GM12873 (cell line): ENCODE results near the gene SMC1B.
A peak's percentile ranks its signal among the peaks of the same experiment; 100 is the strongest.

Experiments used
- TF ChIP-seq, protein P1 (sequence below): IDR thresholded peaks from 2 replicates; pipeline ENCODE4 v1.5.1; 2012; ENCODE audit warnings: low read depth, mild to moderate bottlenecking, moderate library complexity, low read length, control low read depth; ENCODE audit not compliant: insufficient read depth; ENCODE audit errors: missing control alignments

SMC1B gene

GRCh38 chr22:45407793-45408192, 5.6 kb downstream of the SMC1B start:
- TF ChIP-seq, protein P1, sequence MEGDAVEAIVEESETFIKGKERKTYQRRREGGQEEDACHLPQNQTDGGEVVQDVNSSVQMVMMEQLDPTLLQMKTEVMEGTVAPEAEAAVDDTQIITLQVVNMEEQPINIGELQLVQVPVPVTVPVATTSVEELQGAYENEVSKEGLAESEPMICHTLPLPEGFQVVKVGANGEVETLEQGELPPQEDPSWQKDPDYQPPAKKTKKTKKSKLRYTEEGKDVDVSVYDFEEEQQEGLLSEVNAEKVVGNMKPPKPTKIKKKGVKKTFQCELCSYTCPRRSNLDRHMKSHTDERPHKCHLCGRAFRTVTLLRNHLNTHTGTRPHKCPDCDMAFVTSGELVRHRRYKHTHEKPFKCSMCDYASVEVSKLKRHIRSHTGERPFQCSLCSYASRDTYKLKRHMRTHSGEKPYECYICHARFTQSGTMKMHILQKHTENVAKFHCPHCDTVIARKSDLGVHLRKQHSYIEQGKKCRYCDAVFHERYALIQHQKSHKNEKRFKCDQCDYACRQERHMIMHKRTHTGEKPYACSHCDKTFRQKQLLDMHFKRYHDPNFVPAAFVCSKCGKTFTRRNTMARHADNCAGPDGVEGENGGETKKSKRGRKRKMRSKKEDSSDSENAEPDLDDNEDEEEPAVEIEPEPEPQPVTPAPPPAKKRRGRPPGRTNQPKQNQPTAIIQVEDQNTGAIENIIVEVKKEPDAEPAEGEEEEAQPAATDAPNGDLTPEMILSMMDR = no peak

DNA sequence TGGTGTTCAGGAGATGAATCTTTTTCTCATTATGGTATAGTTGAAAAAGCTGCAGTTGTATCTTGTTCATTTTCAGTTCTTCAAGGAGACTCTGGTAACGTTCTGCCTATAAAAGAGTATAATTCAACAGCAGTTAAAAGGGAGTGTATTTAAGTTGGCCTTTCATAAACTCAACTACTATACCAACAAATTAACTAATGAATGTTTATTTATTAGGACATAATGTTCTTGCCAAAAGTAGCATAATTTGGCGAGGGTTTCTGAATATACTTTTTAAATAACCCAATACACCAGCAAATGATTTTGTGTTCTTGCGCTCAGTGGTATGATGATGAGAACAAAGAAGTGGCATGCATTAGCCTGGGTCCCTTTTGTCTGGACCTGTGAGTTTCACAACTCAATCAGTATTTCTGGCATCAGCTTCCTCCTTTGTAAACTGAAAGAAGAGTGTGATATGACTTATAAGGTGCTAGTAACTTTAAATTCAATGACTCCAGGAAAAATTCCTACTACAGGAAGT, 10.9 kb downstream of the SMC1B start:
- TF ChIP-seq, protein P1 = no peak

- TF ChIP-seq, protein P1 = no peak
Observed at GRCh38 chr22:45399712-45400445, 13.5 kb downstream of the SMC1B start.

- TF ChIP-seq, protein P1 = no peak
Observed at GRCh38 chr22:45398214-45398613, 15.2 kb downstream of the SMC1B start.

GRCh38 chr22:45397806-45398205, 15.6 kb downstream of the SMC1B start:
- TF ChIP-seq, protein P1 = peak; percentile 33

GRCh38 chr22:45389546-45389945, 23.9 kb downstream of the SMC1B start:
- TF ChIP-seq, protein P1 = no peak

GRCh38 chr22:45381348-45381747, 32.1 kb downstream of the SMC1B start:
- TF ChIP-seq, protein P1 = no peak
